HepG2 (cell line): ENCODE measurements around the gene LAMA5. TPM values are rescaled to one million over a fixed set of nuclear protein-coding genes. Genes with fewer than 3 reads are reported as not detected.

Source experiments
- FOXA1 ChIP-seq, 2 experiments: fragments of 450-650 bp in 1 of 2; sonication (generic) in 1 of 2; formaldehyde crosslinking in 1 of 2; IDR thresholded peaks; 2 replicates each; pipeline versions ENCODE4 v1.4.0 to v1.6.1; 2016 to 2020; ENCODE audit warnings: missing genetic modification reagents in 1 of 2
- FOXK1 ChIP-seq: sonication (generic); formaldehyde crosslinking; IDR thresholded peaks from 2 replicates; pipeline ENCODE4 v1.4.0; 2020; ENCODE audit warnings: low read depth, missing genetic modification reagents, borderline replicate concordance
- KLF11 ChIP-seq: IDR thresholded peaks from 2 replicates; pipeline ENCODE4 v1.6.1; 2016; ENCODE audit warnings: missing compliant biosample characterization
- MBD4 ChIP-seq: IDR thresholded peaks from 2 replicates; pipeline ENCODE4 v1.6.1; 2012; ENCODE audit warnings: low read length, inconsistent platforms, borderline replicate concordance
- NR2C2 ChIP-seq: sonication (generic); formaldehyde crosslinking; IDR thresholded peaks from 2 replicates; pipeline ENCODE4 v1.4.0; 2020; ENCODE audit warnings: missing genetic modification reagents, mild to moderate bottlenecking, moderate library complexity, borderline replicate concordance
- RELA ChIP-seq: sonication (generic); formaldehyde crosslinking; IDR thresholded peaks from 2 replicates; pipeline ENCODE4 v1.4.0; 2020; ENCODE audit warnings: missing genetic modification reagents
- SOX6 ChIP-seq, 2 experiments: fragments of 450-650 bp in 1 of 2; sonication (generic) in 1 of 2; formaldehyde crosslinking in 1 of 2; IDR thresholded peaks; 2 replicates each; pipeline versions ENCODE4 v1.4.0 to v1.6.1; 2017 to 2020; ENCODE audit warnings: antibody characterized with exemption in 1 of 2, mild to moderate bottlenecking in 1 of 2, missing genetic modification reagents in 1 of 2
- TGIF2 ChIP-seq: IDR thresholded peaks from 2 replicates; pipeline ENCODE4 v1.6.1; 2016; ENCODE audit warnings: control low read depth, missing compliant biosample characterization
- ZFP41 ChIP-seq: sonication (generic); formaldehyde crosslinking; IDR thresholded peaks from 2 replicates; pipeline ENCODE4 v1.4.0; 2020; ENCODE audit warnings: mild to moderate bottlenecking, missing genetic modification reagents, borderline replicate concordance
- ZFYVE20 ChIP-seq: sonication (generic); formaldehyde crosslinking; IDR thresholded peaks from 2 replicates; pipeline ENCODE4 v1.8.0; 2023; ENCODE audit warnings: low read depth, mild to moderate bottlenecking, moderate library complexity, missing genetic modification reagents, borderline replicate concordance
- ZNF101 ChIP-seq: sonication (generic); formaldehyde crosslinking; IDR thresholded peaks from 2 replicates; pipeline ENCODE4 v1.4.0; 2020; ENCODE audit warnings: mild to moderate bottlenecking, low read depth, missing genetic modification reagents, borderline replicate concordance
- ZNF138 ChIP-seq: sonication (generic); formaldehyde crosslinking; IDR thresholded peaks from 2 replicates; pipeline ENCODE4 v1.5.0; 2020; ENCODE audit warnings: mild to moderate bottlenecking, low read depth, missing genetic modification reagents
- ZNF230 ChIP-seq: sonication (generic); formaldehyde crosslinking; IDR thresholded peaks from 2 replicates; pipeline ENCODE4 v1.4.0; 2020; ENCODE audit warnings: mild to moderate bottlenecking, missing genetic modification reagents
- ZNF264 ChIP-seq: sonication (generic); formaldehyde crosslinking; IDR thresholded peaks from 2 replicates; pipeline ENCODE4 v1.4.0; 2020; ENCODE audit warnings: missing genetic modification reagents
- ZNF446 ChIP-seq: sonication (generic); formaldehyde crosslinking; IDR thresholded peaks from 2 replicates; pipeline ENCODE4 v1.5.0; 2020; ENCODE audit warnings: mild to moderate bottlenecking, missing genetic modification reagents
- ZNF724P ChIP-seq: sonication (generic); formaldehyde crosslinking; IDR thresholded peaks from 2 replicates; pipeline ENCODE4 v1.8.0; 2022; ENCODE audit warnings: missing genetic modification reagents, borderline replicate concordance
- ZNF839 ChIP-seq: sonication (generic); formaldehyde crosslinking; IDR thresholded peaks from 2 replicates; pipeline ENCODE4 v1.4.0; 2020; ENCODE audit warnings: missing genetic modification reagents, mild to moderate bottlenecking, borderline replicate concordance
- ZNF879 ChIP-seq: sonication (generic); formaldehyde crosslinking; IDR thresholded peaks from 2 replicates; pipeline ENCODE4 v1.8.1; 2023; ENCODE audit warnings: missing genetic modification reagents
- ZNF883 ChIP-seq: sonication (generic); formaldehyde crosslinking; IDR thresholded peaks from 2 replicates; pipeline ENCODE4 v1.5.1; 2020; ENCODE audit warnings: mild to moderate bottlenecking, missing genetic modification reagents; ENCODE audit errors: not compliant biosample characterization
- polyA plus RNA-seq, 8 experiments: library from polyadenylated mRNA; depleted of rRNA in 3 of 8; stranded (reverse) in 7 of 8; unstranded in 1 of 8; fragments of >200 nt; fragmentation: Illumina TruSeq in 4 of 8; extraction: Trizol in 4 of 8; gene quantifications; 2 replicates each; pipeline versions ENCODE4 v1.2.1 to v1.2.3, GENCODE V29; 2011 to 2016; ENCODE audit warnings: low read depth in 4 of 8, missing spikeins in 1 of 8, mixed read lengths in 1 of 8; ENCODE audit not compliant: insufficient read depth in 1 of 8
- total RNA-seq, 5 experiments: library from RNA; depleted of rRNA; stranded (reverse); fragments of >200 nt; fragmentation: Illumina TruSeq; extraction: Trizol; gene quantifications; 2 replicates each; pipeline ENCODE4 v1.2.3, GENCODE V29; 2016; ENCODE audit warnings: low read depth in 1 of 5
- TF ChIP-seq, protein P1 (sequence below): sonication (generic); formaldehyde crosslinking; conservative IDR thresholded peaks from 2 replicates; pipeline ENCODE4 v1.5.0; 2020; ENCODE audit warnings: missing genetic modification reagents
- TF ChIP-seq, protein P2 (sequence below): IDR thresholded peaks from 2 replicates; pipeline ENCODE4 v1.4.0; 2020; ENCODE audit warnings: mild to moderate bottlenecking, missing genetic modification reagents
- TF ChIP-seq, protein P3 (sequence below): sonication (generic); formaldehyde crosslinking; IDR thresholded peaks from 2 replicates; pipeline ENCODE4 v1.4.0; 2020; ENCODE audit warnings: mild to moderate bottlenecking, missing genetic modification reagents
- TF ChIP-seq, protein P4 (sequence below): sonication (generic); formaldehyde crosslinking; IDR thresholded peaks from 2 replicates; pipeline ENCODE4 v1.4.0; 2020; ENCODE audit warnings: missing genetic modification reagents

Gene LAMA5
- total and polyA plus RNA-seq, 2 of the 13 experiments (the other 11 are each of a cell fraction or from before 2014, with no cell fraction given), result 21.0 to 44.7 TPM

DNA sequence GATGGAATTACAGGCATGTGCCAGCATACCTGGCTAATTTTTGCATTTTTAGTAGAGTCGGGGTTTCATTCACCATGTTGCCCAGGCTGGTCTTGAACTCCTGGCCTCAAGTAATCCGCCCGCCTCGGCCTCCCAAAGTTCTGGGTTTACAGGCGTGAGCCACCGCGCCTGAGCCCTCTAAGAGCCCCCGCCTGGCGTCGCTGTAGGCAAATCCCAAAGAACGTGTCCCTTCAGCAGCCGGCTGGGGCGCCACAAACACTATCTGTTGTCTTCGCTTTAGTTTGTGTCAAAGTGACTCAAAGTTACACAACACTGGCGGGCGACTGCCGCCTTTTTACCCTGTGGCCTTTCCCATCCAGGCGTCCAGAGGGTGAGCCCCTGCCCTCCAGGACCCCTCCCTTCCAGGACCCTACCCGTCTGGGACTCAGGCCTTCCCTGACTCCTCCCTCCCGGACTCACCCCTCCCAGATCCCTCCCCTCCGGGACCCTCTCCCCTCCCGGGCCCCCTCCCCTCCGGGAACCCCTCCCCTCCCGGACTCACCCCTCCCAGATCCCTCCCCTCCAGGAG lies 65.3 kb downstream of the LAMA5 start (continued):
- TF ChIP-seq, protein P1, sequence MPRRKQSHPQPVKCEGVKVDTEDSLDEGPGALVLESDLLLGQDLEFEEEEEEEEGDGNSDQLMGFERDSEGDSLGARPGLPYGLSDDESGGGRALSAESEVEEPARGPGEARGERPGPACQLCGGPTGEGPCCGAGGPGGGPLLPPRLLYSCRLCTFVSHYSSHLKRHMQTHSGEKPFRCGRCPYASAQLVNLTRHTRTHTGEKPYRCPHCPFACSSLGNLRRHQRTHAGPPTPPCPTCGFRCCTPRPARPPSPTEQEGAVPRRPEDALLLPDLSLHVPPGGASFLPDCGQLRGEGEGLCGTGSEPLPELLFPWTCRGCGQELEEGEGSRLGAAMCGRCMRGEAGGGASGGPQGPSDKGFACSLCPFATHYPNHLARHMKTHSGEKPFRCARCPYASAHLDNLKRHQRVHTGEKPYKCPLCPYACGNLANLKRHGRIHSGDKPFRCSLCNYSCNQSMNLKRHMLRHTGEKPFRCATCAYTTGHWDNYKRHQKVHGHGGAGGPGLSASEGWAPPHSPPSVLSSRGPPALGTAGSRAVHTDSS (CRISPR knock-in tag), result no peak
- TF ChIP-seq ZNF883, result peak; percentile 58
- TF ChIP-seq, protein P2, sequence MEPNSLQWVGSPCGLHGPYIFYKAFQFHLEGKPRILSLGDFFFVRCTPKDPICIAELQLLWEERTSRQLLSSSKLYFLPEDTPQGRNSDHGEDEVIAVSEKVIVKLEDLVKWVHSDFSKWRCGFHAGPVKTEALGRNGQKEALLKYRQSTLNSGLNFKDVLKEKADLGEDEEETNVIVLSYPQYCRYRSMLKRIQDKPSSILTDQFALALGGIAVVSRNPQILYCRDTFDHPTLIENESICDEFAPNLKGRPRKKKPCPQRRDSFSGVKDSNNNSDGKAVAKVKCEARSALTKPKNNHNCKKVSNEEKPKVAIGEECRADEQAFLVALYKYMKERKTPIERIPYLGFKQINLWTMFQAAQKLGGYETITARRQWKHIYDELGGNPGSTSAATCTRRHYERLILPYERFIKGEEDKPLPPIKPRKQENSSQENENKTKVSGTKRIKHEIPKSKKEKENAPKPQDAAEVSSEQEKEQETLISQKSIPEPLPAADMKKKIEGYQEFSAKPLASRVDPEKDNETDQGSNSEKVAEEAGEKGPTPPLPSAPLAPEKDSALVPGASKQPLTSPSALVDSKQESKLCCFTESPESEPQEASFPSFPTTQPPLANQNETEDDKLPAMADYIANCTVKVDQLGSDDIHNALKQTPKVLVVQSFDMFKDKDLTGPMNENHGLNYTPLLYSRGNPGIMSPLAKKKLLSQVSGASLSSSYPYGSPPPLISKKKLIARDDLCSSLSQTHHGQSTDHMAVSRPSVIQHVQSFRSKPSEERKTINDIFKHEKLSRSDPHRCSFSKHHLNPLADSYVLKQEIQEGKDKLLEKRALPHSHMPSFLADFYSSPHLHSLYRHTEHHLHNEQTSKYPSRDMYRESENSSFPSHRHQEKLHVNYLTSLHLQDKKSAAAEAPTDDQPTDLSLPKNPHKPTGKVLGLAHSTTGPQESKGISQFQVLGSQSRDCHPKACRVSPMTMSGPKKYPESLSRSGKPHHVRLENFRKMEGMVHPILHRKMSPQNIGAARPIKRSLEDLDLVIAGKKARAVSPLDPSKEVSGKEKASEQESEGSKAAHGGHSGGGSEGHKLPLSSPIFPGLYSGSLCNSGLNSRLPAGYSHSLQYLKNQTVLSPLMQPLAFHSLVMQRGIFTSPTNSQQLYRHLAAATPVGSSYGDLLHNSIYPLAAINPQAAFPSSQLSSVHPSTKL, result peak; percentile 82
- peak; percentile 97 for TF ChIP-seq KLF11 (CRISPR knock-in tag)
- TF ChIP-seq ZNF138 (CRISPR knock-in tag), result no peak
- TF ChIP-seq MBD4, result no peak
- no peak for TF ChIP-seq ZFYVE20 (CRISPR knock-in tag)
- peak; percentile 85 for TF ChIP-seq ZNF230 (CRISPR knock-in tag)
- peak; percentile 93; the same call in 1 of the 2 replicates for TF ChIP-seq FOXK1 (CRISPR knock-in tag)
- no peak for TF ChIP-seq FOXA1 (IDR thresholded peaks at IDR 0.05)
- TF ChIP-seq FOXA1 (CRISPR knock-in tag; IDR thresholded peaks at IDR 0.05), result peak; percentile 66
- TF ChIP-seq ZNF101, result 0 out of 2 replicates have a peak, but pooled peaks have one; percentile 54
- TF ChIP-seq ZNF724P, result peak; percentile 96; the same call in 1 of the 2 replicates
- TF ChIP-seq, protein P3, sequence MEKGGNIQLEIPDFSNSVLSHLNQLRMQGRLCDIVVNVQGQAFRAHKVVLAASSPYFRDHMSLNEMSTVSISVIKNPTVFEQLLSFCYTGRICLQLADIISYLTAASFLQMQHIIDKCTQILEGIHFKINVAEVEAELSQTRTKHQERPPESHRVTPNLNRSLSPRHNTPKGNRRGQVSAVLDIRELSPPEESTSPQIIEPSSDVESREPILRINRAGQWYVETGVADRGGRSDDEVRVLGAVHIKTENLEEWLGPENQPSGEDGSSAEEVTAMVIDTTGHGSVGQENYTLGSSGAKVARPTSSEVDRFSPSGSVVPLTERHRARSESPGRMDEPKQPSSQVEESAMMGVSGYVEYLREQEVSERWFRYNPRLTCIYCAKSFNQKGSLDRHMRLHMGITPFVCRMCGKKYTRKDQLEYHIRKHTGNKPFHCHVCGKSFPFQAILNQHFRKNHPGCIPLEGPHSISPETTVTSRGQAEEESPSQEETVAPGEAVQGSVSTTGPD, result peak; percentile 48; the same call in 1 of the 2 replicates
- no peak for TF ChIP-seq ZNF879 (CRISPR knock-in tag)
- TF ChIP-seq, protein P4, sequence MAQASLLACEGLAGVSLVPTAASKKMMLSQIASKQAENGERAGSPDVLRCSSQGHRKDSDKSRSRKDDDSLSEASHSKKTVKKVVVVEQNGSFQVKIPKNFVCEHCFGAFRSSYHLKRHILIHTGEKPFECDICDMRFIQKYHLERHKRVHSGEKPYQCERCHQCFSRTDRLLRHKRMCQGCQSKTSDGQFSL (CRISPR knock-in tag), result peak; percentile 84
- TF ChIP-seq ZFP41 (CRISPR knock-in tag), result no peak
- TF ChIP-seq TGIF2, result peak; percentile 96
- TF ChIP-seq SOX6 (IDR thresholded peaks at IDR 0.05), result no peak
- TF ChIP-seq SOX6 (CRISPR knock-in tag; IDR thresholded peaks at IDR 0.05), result peak; percentile 84
- TF ChIP-seq ZNF264, result peak; percentile 100
- TF ChIP-seq ZNF839 (CRISPR knock-in tag), result no peak
- no peak for TF ChIP-seq ZNF446 (CRISPR knock-in tag)
- no peak for TF ChIP-seq NR2C2 (CRISPR knock-in tag)
- TF ChIP-seq RELA (CRISPR knock-in tag), result peak; percentile 88; the same call in 1 of the 2 replicates
